HG02763 (cell line): ENCODE measurements around the gene LRRC46.

Experiments
- ATAC-seq: cut with Tn5 transposase; IDR thresholded peaks from one replicate; pipeline ENCODE4 v1.9.1; 2021; ENCODE audit warnings: mild to moderate bottlenecking, moderate library complexity; ENCODE audit not compliant: unreplicated experiment

The LRRC46 gene

DNA sequence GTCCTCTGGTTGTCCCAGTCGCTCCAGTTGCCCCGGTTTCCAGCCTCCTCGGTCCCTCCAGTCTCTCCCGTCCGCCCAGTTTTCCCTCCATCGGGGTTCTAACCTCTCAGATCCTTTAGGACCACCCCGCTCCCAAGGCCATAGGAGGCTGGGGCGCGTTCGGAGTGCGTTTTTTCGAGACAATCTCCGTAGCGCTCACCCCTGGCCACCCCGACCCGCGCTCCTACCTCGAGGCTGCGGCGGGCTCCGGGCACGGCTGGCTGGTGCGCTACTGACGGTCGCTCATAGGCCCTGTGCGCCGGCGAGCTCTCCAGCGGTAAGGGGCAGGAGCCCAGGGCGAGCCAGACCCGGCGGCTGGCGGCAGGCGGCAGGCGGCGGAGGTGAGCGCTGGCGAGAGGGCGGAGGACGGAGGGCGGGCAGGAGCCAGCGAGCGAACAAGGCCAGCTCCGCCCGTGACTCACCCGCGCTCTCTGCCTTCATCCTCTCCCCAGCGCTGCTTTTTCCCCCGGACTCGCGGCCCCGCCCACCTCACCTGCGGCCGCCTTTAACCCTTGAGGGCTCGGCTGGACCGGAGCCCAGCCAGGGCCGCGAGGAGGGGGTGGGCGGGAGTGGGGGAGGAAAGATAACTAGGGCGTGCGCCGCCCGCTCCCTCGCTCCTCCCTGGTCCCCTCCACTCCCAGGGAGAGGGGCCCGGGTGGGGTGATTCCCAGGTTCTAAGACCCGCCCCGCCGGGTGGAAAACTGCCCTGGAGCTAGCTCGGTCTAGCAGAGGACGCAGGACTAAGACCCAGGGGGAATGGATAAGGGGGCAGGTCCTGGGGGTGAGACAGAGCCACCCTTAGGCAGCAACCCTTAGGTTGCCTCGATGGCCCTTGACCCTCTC lies 19.5 kb downstream of the LRRC46 start, which contains the start of gene SP6:
SP6 (minus strand) TSS at position 472 of the 882 bp plus-strand sequence. CDS start 2,734 bp downstream, outside the sequence.
- no peak for ATAC-seq

DNA sequence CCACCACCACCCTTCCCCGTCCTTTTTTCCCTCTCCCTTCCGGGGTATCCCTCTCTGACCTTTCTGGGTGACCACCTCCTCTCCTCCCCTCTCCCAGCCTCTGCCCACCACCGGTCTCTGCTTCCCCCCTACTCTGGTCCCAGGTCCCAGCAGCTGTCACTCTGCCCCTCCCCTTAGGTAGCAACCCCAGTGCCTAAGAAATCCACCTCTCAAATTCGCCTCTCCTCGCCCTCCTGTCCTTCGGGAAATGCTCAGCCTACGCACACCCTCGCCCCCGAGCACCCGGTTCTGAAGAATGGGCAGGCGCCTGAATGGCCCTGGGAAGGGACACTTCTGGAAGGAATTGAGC lies 20.3 kb downstream of the LRRC46 start:
- ATAC-seq: no peak

DNA sequence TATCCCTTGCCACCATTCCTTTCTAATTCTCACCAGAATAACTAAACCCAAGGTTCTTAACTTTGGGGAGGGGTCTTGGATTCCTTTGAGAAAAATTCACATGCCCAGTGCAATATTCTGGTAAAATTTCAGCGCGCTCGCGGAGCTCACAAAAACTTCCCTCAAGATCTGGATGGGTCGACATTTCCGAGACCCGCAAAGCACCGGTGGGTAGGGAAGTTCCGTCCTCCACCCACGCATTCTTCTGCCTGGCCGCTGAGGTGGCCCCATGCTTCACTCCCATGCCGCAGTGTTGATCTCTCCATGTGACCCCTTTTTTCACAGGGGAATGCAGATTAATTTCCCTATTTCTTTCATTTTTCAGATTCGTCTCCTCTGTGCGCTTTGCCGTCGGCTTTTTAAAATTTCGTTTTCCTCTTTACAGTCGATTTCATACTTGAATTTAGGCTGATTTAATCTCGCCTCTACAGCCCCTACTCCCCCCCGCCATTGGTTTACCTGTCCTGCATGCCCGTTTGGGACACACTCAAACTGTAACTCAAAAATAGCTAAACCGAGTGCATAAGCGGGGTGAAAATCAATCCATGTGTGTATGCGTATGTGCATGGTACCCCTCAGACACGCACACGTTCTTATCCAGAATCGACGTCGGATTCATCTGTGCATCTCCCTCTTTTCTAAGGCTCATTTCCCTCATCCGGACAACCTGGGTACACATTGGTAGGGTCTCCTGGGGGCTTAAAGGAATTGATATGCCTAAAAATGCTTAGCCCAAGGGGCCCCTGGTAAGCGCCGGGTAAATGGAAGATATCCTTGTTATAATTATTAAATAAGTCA lies 20.9 kb downstream of the LRRC46 start:
- ATAC-seq: no peak

DNA sequence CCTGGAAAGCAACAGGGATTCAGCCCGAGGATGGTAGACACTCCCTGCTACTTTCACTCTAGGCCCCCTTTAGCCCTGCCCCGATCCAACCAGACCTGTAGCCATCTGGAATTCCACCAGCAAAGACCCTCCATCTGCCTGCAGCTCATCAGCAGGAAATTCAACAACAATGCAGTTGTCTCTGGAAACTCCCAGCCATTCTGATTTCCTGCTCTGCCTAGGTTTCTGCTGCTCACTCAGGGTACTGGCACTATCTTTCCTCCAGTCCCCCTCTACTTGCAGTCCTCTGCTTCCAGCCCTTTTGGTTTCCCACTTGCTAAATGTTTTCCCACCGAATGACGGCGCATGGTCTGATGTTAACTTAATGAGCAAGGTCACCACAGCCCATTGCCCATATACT lies 22.1 kb downstream of the LRRC46 start:
- ATAC-seq: no peak

DNA sequence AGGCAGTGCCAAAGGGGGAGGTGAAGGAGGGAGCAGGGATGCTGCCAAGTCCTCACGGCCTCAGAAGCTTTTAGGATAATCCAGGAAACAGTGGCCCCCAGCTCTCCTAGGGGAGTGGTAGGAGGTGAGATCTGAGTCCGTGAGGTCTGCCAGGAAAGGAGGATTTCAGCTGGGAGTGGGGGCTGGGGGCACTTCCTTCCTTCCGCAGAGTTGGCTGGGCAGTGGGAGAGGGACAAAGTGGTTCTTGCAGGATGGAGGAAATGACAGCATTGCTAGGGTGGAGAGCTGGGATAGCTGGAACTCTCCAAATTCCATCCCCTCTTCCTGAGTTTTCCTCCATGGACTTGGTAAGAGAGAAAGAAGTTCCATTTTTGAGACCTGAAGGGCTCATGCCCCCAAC lies 24.3 kb downstream of the LRRC46 start:
- no peak for ATAC-seq

DNA sequence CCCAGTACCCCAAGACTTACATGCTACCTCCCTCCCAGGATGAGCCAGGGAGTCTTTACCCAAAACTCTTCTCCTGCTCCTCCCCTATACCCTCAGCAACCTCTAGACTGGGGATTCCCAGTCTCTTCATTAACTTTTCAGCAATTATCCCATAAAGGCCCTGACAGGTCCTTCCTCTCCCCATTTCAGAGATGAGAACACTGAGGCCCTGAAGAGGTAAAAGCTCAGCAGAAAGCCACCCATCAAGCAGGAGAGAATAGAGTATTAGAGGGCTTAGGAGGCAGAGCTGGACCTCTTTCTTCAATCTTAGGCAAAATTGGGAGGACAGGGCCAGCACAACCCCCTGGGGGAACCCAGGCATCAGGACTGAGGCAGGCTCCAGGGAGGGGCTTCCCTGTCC lies 25.4 kb downstream of the LRRC46 start:
- no peak for ATAC-seq

DNA sequence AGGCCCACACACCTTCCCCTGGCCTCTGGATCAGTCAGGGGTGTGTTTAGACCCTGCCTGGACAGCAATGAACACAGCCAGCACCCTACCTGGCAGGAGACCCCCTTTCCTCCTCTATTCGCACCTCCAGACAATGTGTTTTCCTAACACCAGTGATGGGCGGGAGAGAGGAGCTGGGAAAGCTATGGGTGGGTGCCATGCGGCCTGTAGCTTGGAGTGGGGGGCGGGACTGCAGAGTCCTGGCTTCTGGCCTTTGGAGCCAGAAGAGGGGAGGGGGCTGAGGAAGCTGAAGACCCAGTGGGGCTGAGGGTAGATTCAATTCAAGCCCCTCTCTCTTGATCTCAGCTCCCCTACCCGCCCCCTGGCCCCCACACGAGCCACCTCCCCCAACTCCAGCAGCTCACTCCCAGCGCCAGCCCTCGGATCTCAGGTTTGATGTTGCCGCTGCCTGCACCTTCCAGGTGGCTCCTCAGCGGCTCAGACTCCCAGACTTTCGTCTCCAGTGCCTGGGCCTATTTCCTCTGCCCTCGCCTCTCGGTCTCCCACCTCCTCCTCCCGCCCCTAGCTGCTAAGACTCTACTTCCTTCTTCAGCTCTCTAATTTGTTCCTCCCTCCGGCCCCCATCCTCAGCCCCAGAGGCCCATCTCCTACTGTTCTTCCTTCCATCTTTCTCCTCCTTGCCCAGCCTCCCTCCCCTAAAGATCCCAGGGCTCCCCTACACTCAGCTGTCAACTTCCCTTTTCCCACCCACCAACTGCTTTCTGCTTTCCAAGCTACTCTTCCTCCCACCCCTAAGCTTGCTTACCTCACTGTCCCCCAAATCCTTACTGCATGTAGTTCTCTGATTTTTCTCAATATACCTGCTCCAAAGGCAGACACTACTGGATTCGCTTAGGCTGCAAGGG lies 26.3 kb downstream of the LRRC46 start:
- no peak for ATAC-seq

DNA sequence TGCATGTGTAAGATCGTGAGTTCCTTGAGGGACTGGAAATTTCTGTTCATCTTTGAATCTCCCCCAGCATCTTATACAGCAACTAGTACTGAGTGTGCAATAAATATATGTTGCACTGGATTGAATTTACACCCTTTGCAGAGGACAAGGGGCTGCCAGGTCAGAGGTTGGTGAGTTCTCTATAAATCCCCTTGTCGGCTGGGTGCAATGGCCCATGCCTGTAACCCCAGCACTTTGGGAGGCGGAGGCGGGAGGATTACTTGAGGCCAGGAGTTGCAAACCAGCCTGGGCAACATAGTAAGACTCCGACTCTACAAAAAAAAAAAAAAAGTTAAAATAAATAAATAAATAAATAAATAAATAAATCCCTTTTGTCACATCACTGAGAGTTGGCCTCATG lies 28.9 kb downstream of the LRRC46 start:
- no peak for ATAC-seq

DNA sequence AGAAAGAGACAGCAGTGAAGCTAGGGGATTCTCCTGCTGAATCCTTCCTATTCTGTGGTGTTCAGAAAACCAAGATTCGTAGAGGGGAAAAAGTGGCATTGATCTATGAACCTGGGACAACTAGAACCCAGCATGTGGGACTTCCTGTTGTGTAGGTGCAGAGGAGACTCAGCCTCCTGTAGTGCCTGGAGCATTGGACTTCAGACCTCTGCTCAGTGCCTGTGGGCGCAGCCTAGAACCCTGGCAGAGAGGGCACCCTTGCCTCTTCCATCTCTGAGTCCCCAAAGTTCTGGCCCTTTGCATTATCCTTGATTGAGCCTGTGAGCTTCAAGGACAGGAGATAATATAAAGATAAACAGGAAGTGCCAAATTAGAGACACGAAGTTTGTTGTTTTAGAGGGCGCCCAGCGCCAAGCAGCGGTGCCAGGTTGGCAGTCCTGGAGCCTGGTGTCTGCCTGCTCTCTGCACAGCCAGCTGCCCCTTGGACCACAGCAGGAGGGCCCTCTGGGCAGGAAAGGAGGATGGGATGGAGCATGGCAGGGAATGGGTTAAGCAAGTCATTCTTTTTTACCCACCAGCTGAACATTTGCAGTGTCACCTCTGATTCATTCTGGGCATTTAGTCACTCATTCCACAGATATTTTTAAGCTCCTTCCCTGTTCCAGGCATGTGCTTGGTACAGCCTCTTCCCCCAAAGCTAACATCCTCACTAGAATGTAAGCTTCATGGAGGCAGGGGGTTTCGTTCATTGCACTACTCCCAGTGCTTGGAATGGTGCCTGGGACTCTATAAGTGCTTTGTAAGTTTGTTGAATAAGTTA lies 31.4 kb downstream of the LRRC46 start:
- no peak for ATAC-seq

DNA sequence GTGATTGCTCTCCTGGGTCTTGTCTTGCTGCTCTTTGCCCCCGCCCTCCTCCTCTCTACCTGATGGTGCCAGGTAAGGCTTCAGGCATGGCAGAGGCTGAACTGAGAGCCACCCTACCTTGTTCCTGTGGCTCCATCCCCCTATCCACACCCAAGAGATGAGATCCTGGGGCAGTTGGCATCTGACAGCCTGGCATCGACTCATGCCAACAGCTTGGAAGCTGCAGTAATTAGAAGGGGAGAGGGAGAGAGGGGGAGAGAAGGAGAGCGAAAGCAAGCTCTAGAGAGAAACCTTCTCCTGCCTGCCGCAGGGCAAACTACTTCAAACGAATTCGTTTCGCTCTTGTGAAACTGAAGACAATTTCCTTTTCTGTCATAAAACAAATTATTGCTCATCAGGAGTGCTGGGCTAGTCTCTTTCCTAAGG lies 33.3 kb downstream of the LRRC46 start:
- no peak for ATAC-seq

DNA sequence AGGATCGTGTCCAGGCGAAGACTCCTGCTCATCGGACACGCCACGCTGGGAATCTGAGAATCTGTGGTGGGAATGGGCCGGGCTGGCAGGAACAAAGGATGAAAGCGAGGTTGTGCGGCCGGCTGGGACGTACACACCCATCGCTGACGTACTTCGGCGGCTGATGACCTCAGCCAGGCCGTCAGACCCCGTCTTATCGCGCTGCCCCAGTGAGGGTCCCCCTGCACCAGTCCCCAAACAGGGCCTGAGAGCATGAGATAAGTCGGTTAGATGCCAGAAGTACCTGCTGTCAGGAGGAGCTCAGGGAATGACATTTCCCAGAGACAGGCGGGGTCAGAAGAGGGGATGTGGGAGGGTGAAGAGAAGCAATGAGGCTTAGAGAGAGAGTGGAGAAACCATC lies 35.5 kb downstream of the LRRC46 start:
- ATAC-seq: no peak

DNA sequence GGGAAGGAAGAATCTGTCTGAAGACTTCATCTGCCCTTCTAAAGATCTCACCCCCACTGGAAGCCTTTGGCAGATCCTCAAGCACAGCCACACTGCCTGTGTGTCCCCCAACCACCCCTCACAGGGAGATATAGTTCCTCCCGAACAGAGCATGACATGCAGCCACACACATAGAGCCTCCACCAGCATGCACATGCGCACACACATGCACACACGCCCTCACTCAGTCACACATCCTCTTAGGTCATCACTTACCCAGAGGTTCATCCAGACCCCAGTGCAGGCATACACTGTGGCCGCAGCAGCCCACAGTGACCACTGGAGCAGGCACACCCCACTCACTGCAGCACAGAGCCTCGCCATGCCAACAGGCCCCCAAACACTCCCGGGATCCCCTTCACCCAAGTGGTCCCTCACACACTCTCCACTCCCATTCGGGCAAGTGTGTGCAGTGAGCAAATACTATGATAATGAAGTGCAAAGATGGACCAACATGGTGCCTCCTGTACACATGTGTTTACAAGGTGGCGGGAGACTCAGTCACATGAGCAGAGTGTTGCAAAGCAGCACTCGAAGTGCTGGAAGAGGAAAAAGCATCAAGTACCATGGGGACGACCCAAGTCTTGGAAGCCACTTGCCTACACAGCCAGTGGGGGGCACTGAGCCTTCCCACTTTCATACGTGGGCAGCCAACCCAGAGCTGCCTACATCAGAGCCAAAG lies 36.5 kb downstream of the LRRC46 start:
- ATAC-seq: no peak

DNA sequence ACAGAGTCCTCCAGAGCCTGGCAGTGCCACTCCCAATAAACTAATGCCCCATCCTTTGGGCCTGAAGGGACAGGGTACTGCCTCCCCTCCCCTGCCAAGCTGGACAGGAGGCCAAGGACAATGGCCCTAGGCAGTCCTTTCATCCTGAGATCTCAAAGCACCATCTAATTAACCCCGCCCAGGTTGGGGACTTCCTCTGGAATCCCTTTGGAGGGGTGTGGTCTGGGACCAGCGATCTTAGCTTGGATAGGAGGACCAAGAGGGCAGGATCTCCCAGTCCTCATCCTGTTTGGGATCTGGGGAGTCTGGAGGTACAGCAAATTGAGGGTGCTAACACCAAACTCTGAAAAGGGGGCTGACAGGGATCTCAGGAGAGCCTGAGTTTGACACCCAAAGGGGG lies 37.6 kb downstream of the LRRC46 start:
- ATAC-seq: no peak

DNA sequence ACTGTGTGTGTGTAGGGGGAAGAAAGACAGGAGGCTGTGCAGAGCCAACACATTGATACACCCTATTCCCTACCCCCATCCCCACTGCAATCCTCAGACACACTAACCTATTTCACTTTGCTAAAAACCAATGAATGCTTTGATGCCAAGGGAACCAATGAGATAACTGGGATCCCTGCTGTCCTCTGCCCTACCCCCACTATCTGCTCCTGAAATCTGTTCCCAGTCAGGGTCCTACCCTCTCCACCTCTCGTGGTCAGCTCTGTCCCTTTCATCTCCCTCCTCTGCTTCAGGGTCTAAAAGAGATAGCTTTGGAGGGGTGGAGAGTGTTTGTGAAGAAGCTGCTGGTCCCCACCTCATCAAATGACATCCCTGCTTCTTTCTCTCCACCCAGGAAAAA lies 38.6 kb downstream of the LRRC46 start:
- ATAC-seq: no peak

DNA sequence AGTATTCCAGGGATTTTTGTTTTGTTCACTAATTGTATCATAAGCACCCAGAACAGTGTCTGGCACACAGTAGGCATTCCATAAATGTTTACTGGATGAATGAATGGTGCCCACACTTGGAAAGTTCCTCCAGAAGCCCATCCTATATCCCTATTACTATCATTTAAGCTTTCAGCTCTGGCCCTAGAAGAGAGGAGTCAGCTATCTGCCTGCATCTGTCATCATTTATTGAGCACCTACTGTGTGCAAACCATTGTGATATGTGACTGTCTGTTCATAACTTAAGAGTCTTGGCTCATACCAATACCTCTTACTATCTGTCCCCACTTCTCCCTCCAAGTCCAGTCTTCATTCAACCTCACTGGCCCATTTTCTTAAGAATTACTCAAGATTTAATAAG lies 39.6 kb downstream of the LRRC46 start:
- no peak for ATAC-seq

DNA sequence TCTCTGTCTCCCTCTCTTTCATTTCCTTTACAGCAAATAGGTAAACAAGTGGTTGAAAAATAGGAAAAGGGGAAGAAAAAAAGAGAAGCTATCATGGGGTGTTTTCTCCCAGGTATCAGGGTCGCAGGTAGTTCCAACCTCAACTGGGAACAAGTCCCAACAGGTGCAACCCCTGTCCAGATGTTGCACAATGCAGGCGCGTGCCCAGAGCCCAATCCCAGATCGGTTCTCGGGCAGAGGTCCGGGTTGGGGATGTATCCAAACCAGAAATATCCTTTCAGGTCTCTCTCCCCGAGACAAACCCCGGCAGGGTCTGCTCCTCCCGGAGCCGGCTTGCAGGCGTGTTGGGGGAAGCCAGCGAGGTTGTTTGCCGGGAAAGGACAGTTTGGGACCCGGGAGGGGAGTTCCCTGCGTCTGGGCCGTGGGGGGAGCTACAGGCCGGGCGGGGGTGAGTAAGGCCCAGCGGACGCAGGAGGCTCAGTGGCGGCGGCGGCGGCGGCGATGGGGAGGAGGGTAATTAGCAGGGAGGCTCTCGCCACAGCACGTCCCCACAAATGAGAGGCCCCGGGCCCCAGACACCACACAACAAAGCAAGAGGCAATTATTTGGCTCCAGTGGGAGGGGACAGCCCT lies 40.7 kb downstream of the LRRC46 start:
- no peak for ATAC-seq

DNA sequence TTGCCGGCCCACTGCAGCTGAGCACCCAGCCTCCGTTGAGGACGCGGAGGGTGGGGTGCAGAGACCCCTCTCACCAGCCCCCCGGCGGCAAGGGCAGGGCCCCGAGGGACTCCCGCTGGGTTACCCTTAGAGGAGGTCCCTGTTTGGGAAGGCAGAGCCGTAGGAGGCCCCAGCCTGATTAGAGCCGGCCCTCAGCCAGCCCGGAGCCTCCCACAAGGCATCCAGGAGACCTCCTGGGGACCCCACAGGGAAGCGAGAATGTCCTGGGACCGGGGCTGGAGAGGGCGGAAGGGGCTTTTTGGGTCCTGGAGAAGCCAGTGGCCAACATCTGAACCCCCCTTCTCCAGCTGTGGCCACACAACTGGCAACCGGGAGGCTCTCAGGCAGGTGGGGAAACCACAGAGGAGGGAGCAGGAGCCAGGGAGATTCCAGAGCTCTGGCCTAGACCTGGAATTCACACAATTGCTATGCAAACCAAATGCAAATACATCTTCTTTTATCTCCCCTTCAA lies 41.2 kb downstream of the LRRC46 start:
- no peak for ATAC-seq

DNA sequence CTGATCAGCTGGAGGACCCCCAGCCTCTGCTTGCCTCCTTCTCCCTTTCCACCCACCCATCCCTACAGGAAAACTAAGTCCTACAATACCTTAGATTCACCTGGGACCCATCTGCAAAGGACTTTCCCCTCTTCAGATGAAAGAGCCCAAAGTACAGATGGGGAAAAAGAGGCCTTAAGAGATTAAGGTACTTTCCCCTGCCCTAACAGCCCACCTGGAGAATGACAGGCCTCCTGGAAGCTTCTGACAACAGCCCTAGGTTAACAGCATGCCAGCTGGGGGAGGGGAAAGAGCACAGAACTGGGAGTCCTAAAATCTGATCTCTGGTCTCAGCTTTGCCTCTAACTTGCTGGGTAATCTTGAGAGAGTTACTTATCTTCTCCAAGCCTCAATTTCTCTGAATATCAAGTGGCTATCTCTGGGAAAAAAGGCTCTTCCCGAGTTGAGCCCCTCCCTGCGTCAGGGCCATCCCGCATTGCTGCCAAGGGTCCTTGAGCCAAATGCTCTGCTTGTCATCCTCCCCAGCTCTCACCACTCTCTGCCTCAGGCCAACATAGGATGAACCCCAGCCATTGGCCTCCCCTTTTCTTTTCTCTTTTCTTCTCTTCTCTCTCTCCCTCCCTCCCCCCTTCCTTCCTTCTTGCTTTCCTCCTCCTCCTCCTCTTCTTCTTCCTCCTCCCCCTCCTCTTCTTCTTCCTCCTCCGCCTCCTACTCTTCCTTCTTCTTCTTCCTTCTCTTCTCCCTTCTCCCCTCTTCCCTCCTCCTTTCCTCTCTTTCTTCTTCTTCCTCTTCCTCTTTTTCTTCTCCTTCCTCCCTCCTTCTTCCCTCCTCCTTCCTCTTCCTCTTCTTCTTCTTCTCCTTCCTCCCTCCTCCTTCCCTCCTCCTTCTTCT lies 42.0 kb downstream of the LRRC46 start:
- no peak for ATAC-seq
